ENCODE data around the gene NLN. TPM values are rescaled to one million over a fixed set of nuclear protein-coding genes. Genes with fewer than 3 reads are reported as not detected.

The NLN gene
- total RNA-seq, 4 donors from 2014 or later, result 8.7 to 17.5 (median 13.1) TPM

- no peaks in the 10 kb centered on the region for H3K36me3 ChIP-seq
- no peaks in the 10 kb centered on the region for H3K9me3 ChIP-seq
- no peak overlapping the region for H3K27ac ChIP-seq
- DNase-seq, result no peak
- intact Hi-C loops (cut with DNase I), result no loop called here
- no peak overlapping the region for H3K4me3 ChIP-seq (replicated peaks in 1 of 3)
- TF ChIP-seq POLR2A (IDR thresholded peaks at IDR 0.05) (no peak), CTCF (IDR thresholded peaks at IDR 0.05) (no peak)
- H3K27me3 ChIP-seq, result no peaks in the 10 kb centered on the region
- no peaks in the 10 kb centered on the region for H3K4me1 ChIP-seq
- 92 to 95% methylated on average over 2 of the region's 2 CpGs for WGBS, 2 donors
Measured at GRCh38 chr5:65693121-65693520, 28.9 kb upstream of the NLN start.

GRCh38 chr5:65695162-65695755 is 26.7 kb upstream of the NLN start:
- TF ChIP-seq CTCF (IDR thresholded peaks at IDR 0.05), result no peak
- TF ChIP-seq POLR2A (IDR thresholded peaks at IDR 0.05), result no peak
- Histone ChIP-seq H3K27ac (no peak overlapping the region), H3K4me3 (replicated peaks in 1 of 3) (no peak overlapping the region), H3K27me3 (no peaks in the 10 kb centered on the region), H3K9me3 (no peaks in the 10 kb centered on the region), H3K4me1 (no peaks in the 10 kb centered on the region), H3K36me3 (no peaks in the 10 kb centered on the region)
- 87% methylated on average over 4 of the region's 4 CpGs for WGBS, 2 donors
- DNase-seq, result no peak
- intact Hi-C loops (cut with DNase I), result no loop called here

- no peak for DNase-seq
- Histone ChIP-seq H3K36me3 (no peaks in the 10 kb centered on the region), H3K4me3 (replicated peaks in 1 of 3) (no peak overlapping the region), H3K9me3 (no peaks in the 10 kb centered on the region), H3K27ac (no peak overlapping the region), H3K4me1 (no peaks in the 10 kb centered on the region), H3K27me3 (no peaks in the 10 kb centered on the region)
- intact Hi-C loops (cut with DNase I), result no loop called here
- TF ChIP-seq POLR2A (IDR thresholded peaks at IDR 0.05) (no peak), CTCF (IDR thresholded peaks at IDR 0.05) (no peak)
- WGBS, 2 donors, result 92 to 94% methylated on average over 4 of the region's 4 CpGs
Measured at GRCh38 chr5:65695896-65696295, 26.1 kb upstream of the NLN start.

- intact Hi-C loops (cut with DNase I), result no loop called here
Measured at GRCh38 chr5:65696892-65697291, 25.1 kb upstream of the NLN start.

GRCh38 chr5:65699338-65699737 is 22.7 kb upstream of the NLN start:
- Histone ChIP-seq H3K36me3 (no peaks in the 10 kb centered on the region), H3K27ac (no peak overlapping the region), H3K4me1 (no peaks in the 10 kb centered on the region), H3K9me3 (no peaks in the 10 kb centered on the region), H3K4me3 (replicated peaks in 1 of 3) (no peak overlapping the region), H3K27me3 (no peaks in the 10 kb centered on the region)
- intact Hi-C loops (cut with DNase I), result no loop called here
- 94 to 96% methylated on average over 4 of the region's 4 CpGs for WGBS, 2 donors
- no peak for TF ChIP-seq CTCF (IDR thresholded peaks at IDR 0.05)
- no peak for TF ChIP-seq POLR2A (IDR thresholded peaks at IDR 0.05)
- DNase-seq, result no peak

More at GRCh38 chr5:65696892-65697291, 25.1 kb upstream of the NLN start:
- H3K4me1 ChIP-seq, result no peaks in the 10 kb centered on the region
- H3K36me3 ChIP-seq, result no peaks in the 10 kb centered on the region
- TF ChIP-seq CTCF (IDR thresholded peaks at IDR 0.05), result no peak
- no peak for TF ChIP-seq POLR2A (IDR thresholded peaks at IDR 0.05)
- no peaks in the 10 kb centered on the region for H3K9me3 ChIP-seq
- H3K4me3 ChIP-seq (replicated peaks in 1 of 3), result no peak overlapping the region
- DNase-seq, result no peak
- H3K27me3 ChIP-seq, result no peaks in the 10 kb centered on the region
- no peak overlapping the region for H3K27ac ChIP-seq

Data from thyroid gland (tissue), 4 donors.